GM10248 (cell line): ENCODE results near the gene MYH4.

Experiments
- CTCF ChIA-PET: fragments of 300-600 bp; sonication (Branson Sonifier 250); formaldehyde crosslinking; extraction: SDS; loops from one replicate; lab custom pipeline; 2021; ENCODE audit warnings: antibody characterized with exemption; lab: Yijun Ruan, JAX
- POLR2A ChIA-PET: fragments of 350-650 bp; sonication (Branson Sonifier 250); formaldehyde crosslinking; extraction: SDS; loops from one replicate; lab custom pipeline; 2020; ENCODE audit warnings: antibody characterized with exemption; lab: Yijun Ruan, JAX
- DNase-seq: peaks from one replicate; pipeline ENCODE4 v3.0.0; 2012; ENCODE audit errors: extremely low spot score
- TF ChIP-seq, protein P1 (sequence below): IDR thresholded peaks from 2 replicates; pipeline ENCODE4 v1.5.1; 2012; ENCODE audit warnings: mild to moderate bottlenecking, low read depth; ENCODE audit errors: extremely low read depth, missing control alignments, control extremely low read depth

MYH4 gene

DNA sequence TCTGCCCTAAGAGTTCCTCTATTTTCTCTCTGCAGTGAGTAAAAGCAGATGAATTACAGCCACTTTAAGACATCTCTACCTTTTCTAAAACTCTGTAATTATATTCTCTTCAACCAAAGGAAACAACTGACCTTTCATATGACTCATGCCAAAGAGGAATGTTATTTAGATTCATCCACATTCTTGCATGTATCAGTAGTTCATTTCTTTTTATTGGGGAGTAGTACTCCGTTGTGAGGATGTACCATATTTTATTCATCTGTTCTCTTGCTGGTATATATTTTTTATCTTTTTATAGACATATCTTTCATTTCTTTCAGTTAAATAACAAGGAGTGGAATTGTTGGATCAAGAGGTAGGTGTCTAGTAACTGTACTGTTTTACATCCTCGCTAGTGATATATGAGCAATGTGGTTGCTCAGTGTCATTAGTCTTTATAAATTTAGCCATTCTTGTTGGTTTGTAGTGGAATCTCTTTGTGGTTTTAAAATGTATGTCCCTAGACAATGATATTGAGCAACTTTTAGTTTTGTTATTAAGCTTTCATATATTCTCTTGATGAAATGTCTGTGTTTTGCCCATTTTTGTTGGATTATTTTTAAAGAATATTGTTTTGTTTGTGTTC is 39.8 kb downstream of the MYH4 start:
- CTCF ChIA-PET = no interaction called here
- DNase-seq = no peak
- POLR2A ChIA-PET = no interaction called here
- TF ChIP-seq, protein P1, sequence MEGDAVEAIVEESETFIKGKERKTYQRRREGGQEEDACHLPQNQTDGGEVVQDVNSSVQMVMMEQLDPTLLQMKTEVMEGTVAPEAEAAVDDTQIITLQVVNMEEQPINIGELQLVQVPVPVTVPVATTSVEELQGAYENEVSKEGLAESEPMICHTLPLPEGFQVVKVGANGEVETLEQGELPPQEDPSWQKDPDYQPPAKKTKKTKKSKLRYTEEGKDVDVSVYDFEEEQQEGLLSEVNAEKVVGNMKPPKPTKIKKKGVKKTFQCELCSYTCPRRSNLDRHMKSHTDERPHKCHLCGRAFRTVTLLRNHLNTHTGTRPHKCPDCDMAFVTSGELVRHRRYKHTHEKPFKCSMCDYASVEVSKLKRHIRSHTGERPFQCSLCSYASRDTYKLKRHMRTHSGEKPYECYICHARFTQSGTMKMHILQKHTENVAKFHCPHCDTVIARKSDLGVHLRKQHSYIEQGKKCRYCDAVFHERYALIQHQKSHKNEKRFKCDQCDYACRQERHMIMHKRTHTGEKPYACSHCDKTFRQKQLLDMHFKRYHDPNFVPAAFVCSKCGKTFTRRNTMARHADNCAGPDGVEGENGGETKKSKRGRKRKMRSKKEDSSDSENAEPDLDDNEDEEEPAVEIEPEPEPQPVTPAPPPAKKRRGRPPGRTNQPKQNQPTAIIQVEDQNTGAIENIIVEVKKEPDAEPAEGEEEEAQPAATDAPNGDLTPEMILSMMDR = no peak

DNA sequence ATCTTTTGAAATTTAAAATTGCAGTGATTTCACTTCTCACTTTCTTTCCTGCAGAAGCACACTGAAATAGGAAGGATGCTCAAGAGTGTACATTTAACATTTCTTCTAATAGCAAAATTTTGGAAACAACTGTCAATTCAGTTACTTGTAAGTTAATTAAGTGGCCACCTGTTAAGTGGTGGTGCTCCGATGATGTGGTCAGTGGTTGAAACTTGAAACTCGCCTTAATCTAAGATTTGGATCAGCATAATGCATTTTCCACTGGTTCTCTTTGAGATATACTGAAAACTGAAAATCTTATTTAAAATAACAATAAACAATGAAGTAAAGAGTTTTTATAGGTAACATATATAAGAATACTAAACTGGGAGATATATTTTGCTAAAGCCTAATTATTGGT is 40.6 kb downstream of the MYH4 start:
- CTCF ChIA-PET = no interaction called here
- no peak for DNase-seq
- POLR2A ChIA-PET = no interaction called here
- TF ChIP-seq, protein P1 = no peak

DNA sequence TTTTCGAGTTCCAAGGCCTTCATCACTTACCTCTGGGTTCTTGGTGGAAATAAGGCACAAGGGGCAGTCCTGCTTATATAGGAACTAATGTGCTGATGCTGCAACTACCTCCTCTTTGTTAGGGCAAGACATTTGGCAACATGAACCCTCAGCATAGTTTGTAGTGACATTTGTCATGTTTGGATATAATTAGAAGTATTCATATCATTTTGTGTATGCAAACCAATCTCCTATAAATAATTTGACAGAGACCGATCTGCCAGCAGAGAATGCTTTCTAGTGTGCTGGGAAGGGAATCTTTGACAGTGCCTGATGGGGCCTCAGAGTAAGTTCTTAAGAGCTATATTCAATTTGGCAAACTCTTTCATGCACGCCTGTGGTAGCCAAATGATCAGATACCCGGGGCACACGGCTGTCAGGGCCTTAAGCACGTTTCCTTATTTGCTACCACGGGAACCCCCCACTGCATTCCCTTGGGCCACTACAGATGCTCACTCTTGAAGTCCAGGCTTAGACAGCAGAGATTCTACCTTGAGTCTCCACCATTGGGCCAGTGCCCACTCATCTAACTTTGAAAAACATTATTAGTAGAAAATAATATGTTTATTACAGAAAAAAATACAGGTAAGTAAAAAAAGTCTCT is 47.3 kb downstream of the MYH4 start, which contains the start of gene MYH8:
TSS of gene MYH8 (minus strand) at position 51 of the 643 bp plus-strand sequence. CDS start 1,723 bp downstream, outside the sequence.
- ChIA-PET POLR2A (no interaction called here), CTCF (interaction anchor here (1.3 kb wide), 1 partner anchor 13 kb away, joined by 3 read pairs; no protein-coding TSS in a partner anchor)
- no peak for DNase-seq
- TF ChIP-seq, protein P1 = no peak

DNA sequence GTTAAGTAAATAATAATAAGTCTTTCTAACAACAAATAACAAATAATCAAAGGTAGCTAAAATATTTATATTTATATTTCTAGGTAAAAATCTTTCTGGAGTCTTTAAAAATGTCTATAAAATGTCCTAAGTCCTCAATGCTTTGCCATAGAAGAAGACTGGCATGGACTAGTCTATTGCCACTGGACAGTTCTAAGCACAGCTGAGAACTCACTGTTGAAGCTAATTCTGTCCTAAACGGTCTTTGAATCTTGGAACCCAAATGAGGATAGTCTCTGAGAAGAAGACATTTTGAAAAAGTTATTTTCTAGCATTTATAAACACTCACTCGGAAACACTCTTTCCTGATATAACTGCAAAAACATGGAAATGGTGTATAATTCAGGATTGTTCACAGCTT is 48.1 kb downstream of the MYH4 start:
- TF ChIP-seq, protein P1 = no peak
- no peak for DNase-seq
- CTCF ChIA-PET = interaction anchor here (1.3 kb wide), 1 partner anchor 14 kb away, joined by 3 read pairs; no protein-coding TSS in a partner anchor
- POLR2A ChIA-PET = no interaction called here

DNA sequence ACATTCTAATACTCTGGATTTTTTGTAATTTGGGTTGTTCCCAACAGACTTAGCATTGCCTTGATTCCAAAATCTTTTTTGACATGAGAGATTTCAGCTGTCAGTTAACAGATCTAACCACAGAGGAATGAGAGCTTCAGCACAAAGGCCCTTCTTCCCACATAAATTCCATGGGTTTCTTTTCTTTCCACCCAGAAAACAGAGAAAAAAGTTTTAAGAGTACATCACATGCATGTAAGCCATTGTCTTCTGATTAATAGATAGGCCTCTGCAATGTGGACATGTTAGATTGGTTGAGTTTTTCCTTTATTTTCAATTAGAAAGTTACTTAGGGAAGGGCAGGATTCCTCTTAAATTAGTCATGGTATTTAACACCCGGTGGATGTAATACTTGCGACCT is 48.5 kb downstream of the MYH4 start:
- DNase-seq = no peak
- TF ChIP-seq, protein P1 = no peak
- POLR2A ChIA-PET = no interaction called here
- CTCF ChIA-PET = interaction anchor here (1.3 kb wide), 1 partner anchor 15 kb away, joined by 3 read pairs; no protein-coding TSS in a partner anchor

DNA sequence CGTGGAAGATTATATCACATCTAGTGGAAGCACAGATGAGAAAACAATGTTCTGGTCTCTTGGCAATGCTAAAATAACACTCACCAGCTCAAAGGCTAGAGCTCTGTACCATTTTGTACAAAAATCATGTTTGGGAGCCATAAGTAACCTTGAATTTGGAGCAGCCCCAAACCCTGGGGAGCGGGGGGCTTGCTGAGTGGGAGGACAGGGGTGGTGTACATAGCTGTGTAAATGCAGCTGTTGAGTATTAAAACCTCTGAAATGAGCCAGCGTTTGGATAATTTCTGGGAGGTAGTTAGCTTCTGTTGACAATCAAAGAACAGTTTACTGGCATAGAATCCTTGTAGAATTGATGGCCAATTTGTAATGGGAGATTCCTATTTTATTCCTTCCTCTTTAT is 51.9 kb downstream of the MYH4 start:
- ChIA-PET CTCF (interaction anchor here (1.2 kb wide), 1 partner anchor 18 kb away, joined by 3 read pairs; no protein-coding TSS in a partner anchor), POLR2A (no interaction called here)
- DNase-seq = no peak
- TF ChIP-seq, protein P1 = no peak
